PC-9 (cell line): ENCODE data around the gene MUC13. TPM values are rescaled to one million over a fixed set of nuclear protein-coding genes. Genes with fewer than 3 reads are reported as not detected.
"Not testable (repeated sequence)": the region's sequence is repeated elsewhere in the genome, so short reads cannot be mapped to it uniquely, and the experiment has no call there.

Experiments used
- BruUV-seq: library from RNA; stranded (reverse); fragments of 400-500 nt; replicated peaks from 2 replicates; lab custom pipeline; 2021; lab: Mats Ljungman, UMichigan
- CTCF ChIA-PET: fragments of 300-600 bp; sonication (Branson Sonifier 250); formaldehyde crosslinking; loops from one replicate; lab custom pipeline; 2022; ENCODE audit warnings: antibody characterized with exemption; lab: Charles Lee
- POLR2A ChIA-PET: fragments of 300-600 bp; sonication (Branson Sonifier 250); formaldehyde crosslinking; loops from one replicate; lab custom pipeline; 2022; ENCODE audit warnings: antibody characterized with exemption; ENCODE audit not compliant: unreplicated experiment; lab: Charles Lee
- DNase-seq, 2 experiments: peaks; one replicate each; pipeline versions ENCODE4 v3.0.0 to v3.0.0-alpha.2; 2015 to 2022; ENCODE audit warnings: mixed read lengths in 1 of 2
- H2AFZ ChIP-seq: fragments of 200-600 bp; sonication (generic); 2 replicates; pipeline ENCODE4 v1.8.1; 2017; ENCODE audit warnings: antibody characterized with exemption
- H3F3A ChIP-seq: fragments of 200-600 bp; sonication (generic); 2 replicates; pipeline ENCODE4 v1.8.1; 2017; ENCODE audit warnings: antibody characterized with exemption, mild to moderate bottlenecking, low read depth; ENCODE audit not compliant: insufficient read depth
- H3K27ac ChIP-seq: fragments of 200-600 bp; sonication (generic); 2 replicates; pipeline ENCODE4 v1.6.1; 2016; ENCODE audit warnings: mixed run types
- H3K27me3 ChIP-seq: fragments of 200-600 bp; sonication (generic); 2 replicates; pipeline ENCODE4 v1.6.1; 2016; ENCODE audit warnings: low read depth, mixed run types; ENCODE audit not compliant: insufficient read depth
- H3K36me3 ChIP-seq: fragments of 200-600 bp; sonication (generic); 2 replicates; pipeline ENCODE4 v1.6.1; 2016; ENCODE audit warnings: low read depth, mixed run types
- H3K4me1 ChIP-seq: fragments of 200-600 bp; sonication (generic); replicated peaks from 2 replicates; pipeline ENCODE4 v1.6.1; 2016; ENCODE audit warnings: mixed run types; ENCODE audit not compliant: insufficient read depth
- H3K4me2 ChIP-seq: fragments of 200-600 bp; sonication (generic); 2 replicates; pipeline ENCODE4 v1.6.1; 2017; ENCODE audit warnings: mixed run types
- H3K4me3 ChIP-seq: fragments of 200-600 bp; sonication (generic); 2 replicates; pipeline ENCODE4 v1.6.1; 2016; ENCODE audit warnings: mixed run types
- H3K79me2 ChIP-seq: fragments of 200-600 bp; sonication (generic); 2 replicates; pipeline ENCODE4 v1.6.1; 2017; ENCODE audit warnings: low read depth, mixed run types
- H3K9me2 ChIP-seq: fragments of 200-600 bp; sonication (generic); 2 replicates; pipeline ENCODE4 v1.8.1; 2017; ENCODE audit warnings: mild to moderate bottlenecking; ENCODE audit not compliant: insufficient read depth
- H3K9me3 ChIP-seq: fragments of 200-600 bp; sonication (generic); 2 replicates; pipeline ENCODE4 v1.8.1; 2016; ENCODE audit warnings: low read depth; ENCODE audit not compliant: insufficient read depth
- H4K20me1 ChIP-seq: fragments of 200-600 bp; sonication (generic); 2 replicates; pipeline ENCODE4 v1.8.1; 2017; ENCODE audit not compliant: insufficient read depth
- CTCF ChIP-seq: fragments of 200-600 bp; sonication (generic); conservative IDR thresholded peaks from 2 replicates; pipeline ENCODE4 v1.6.1; 2017; ENCODE audit warnings: mixed run types, antibody characterized with exemption, mild to moderate bottlenecking, moderate library complexity
- EZH2 ChIP-seq: fragments of 200-600 bp; sonication (generic); IDR thresholded peaks from 2 replicates; pipeline ENCODE4 v1.8.0; 2017; ENCODE audit warnings: antibody characterized with exemption, low read depth
- intact Hi-C: fragments of 100-400 bp; cut with micrococcal nuclease; formaldehyde crosslinking; loops from one replicate; pipeline ENCODE4 v1.10.0; 2022; ENCODE audit not compliant: unreplicated experiment
- total RNA-seq: library from RNA; stranded (reverse); gene quantifications from 2 replicates; pipeline ENCODE4 v1.2.3, GENCODE V29; 2021

MUC13 gene
- total RNA-seq, 1 experiment from 2014 or later = not detected

GRCh38 chr3:124962403-124962940 lies 27.9 kb upstream of the MUC13 start:
- H3K4me3 ChIP-seq = no peak overlapping the region
- POLR2A ChIA-PET = no interaction called here
- H3K36me3 ChIP-seq = no peaks in the 10 kb centered on the region
- H3K79me2 ChIP-seq = no peaks in the 10 kb centered on the region
- TF ChIP-seq EZH2 = no peak
- no peak for TF ChIP-seq CTCF
- H3K27me3 ChIP-seq = no peaks in the 10 kb centered on the region
- DNase-seq = no peak
- no peaks in the 10 kb centered on the region for H4K20me1 ChIP-seq
- no peak overlapping the region for H3K4me2 ChIP-seq
- CTCF ChIA-PET = no interaction called here
- no peaks in the 10 kb centered on the region for H3K9me3 ChIP-seq
- no peak overlapping the region for H2AFZ ChIP-seq
- H3F3A ChIP-seq = no peaks in the 10 kb centered on the region
- no peak overlapping the region for H3K27ac ChIP-seq
- H3K9me2 ChIP-seq = no peaks in the 10 kb centered on the region
- intact Hi-C loops = no loop called here
- H3K4me1 ChIP-seq = no peaks in the 10 kb centered on the region; the same call in 1 of the 2 replicates
- no TSS peak for BruUV-seq

- Histone ChIP-seq H3K27ac (no peak overlapping the region), H3K27me3 (no peaks in the 10 kb centered on the region), H3K9me2 (no peaks in the 10 kb centered on the region), H3F3A (no peaks in the 10 kb centered on the region), H3K79me2 (no peaks in the 10 kb centered on the region), H3K4me3 (no peak overlapping the region), H3K4me1 (no peaks in the 10 kb centered on the region; the same call in 1 of the 2 replicates), H4K20me1 (no peaks in the 10 kb centered on the region), H2AFZ (no peak overlapping the region), H3K9me3 (no peaks in the 10 kb centered on the region), H3K36me3 (no peaks in the 10 kb centered on the region), H3K4me2 (no peak overlapping the region)
- intact Hi-C loops = no loop called here
- no peak for DNase-seq
- ChIA-PET CTCF (no interaction called here), POLR2A (no interaction called here)
- BruUV-seq = no TSS peak
- no peak for TF ChIP-seq EZH2
- TF ChIP-seq CTCF = no peak
These were observed 26.1 kb upstream of the MUC13 start for GRCh38 chr3:124960698-124961097.

- intact Hi-C loops = no loop called here
- BruUV-seq = no TSS peak
- no peak overlapping the region for H3K27ac ChIP-seq
- no peak overlapping the region for H2AFZ ChIP-seq
- no peaks in the 10 kb centered on the region for H3K79me2 ChIP-seq
- no peak for DNase-seq
- no peaks in the 10 kb centered on the region; the same call in 1 of the 2 replicates for H3K4me1 ChIP-seq
- H3K9me3 ChIP-seq = no peaks in the 10 kb centered on the region
- POLR2A ChIA-PET = no interaction called here
- no peaks in the 10 kb centered on the region for H3K9me2 ChIP-seq
- no peaks in the 10 kb centered on the region for H4K20me1 ChIP-seq
- H3K27me3 ChIP-seq = no peaks in the 10 kb centered on the region
- no peak overlapping the region for H3K4me2 ChIP-seq
- no peaks in the 10 kb centered on the region for H3K36me3 ChIP-seq
- no peaks in the 10 kb centered on the region for H3F3A ChIP-seq
- CTCF ChIA-PET = no interaction called here
- H3K4me3 ChIP-seq = no peak overlapping the region
- TF ChIP-seq EZH2 (no peak), CTCF (no peak)
These were observed 25.6 kb upstream of the MUC13 start for GRCh38 chr3:124960105-124960504.

- H3K9me2 ChIP-seq, H4K20me1 ChIP-seq, H3K4me2 ChIP-seq, H3K9me3 ChIP-seq, BruUV-seq, H2AFZ ChIP-seq, H3K27me3 ChIP-seq, H3K27ac ChIP-seq, intact Hi-C loops, H3K79me2 ChIP-seq, H3F3A ChIP-seq, H3K4me3 ChIP-seq, H3K36me3 ChIP-seq, CTCF ChIA-PET, POLR2A ChIA-PET, H3K4me1 ChIP-seq, DNase-seq: not testable (repeated sequence)
These were observed 23.4 kb upstream of the MUC13 start for GRCh38 chr3:124957951-124958350.
